Medulla oblongata (tissue), 1 donor: ENCODE measurements around the gene HSPBP1.

Source experiments
- DNase-seq: peaks from one replicate; pipeline ENCODE4 v3.0.0-alpha.2; 2015; ENCODE audit errors: extremely low spot score

Gene HSPBP1

DNA sequence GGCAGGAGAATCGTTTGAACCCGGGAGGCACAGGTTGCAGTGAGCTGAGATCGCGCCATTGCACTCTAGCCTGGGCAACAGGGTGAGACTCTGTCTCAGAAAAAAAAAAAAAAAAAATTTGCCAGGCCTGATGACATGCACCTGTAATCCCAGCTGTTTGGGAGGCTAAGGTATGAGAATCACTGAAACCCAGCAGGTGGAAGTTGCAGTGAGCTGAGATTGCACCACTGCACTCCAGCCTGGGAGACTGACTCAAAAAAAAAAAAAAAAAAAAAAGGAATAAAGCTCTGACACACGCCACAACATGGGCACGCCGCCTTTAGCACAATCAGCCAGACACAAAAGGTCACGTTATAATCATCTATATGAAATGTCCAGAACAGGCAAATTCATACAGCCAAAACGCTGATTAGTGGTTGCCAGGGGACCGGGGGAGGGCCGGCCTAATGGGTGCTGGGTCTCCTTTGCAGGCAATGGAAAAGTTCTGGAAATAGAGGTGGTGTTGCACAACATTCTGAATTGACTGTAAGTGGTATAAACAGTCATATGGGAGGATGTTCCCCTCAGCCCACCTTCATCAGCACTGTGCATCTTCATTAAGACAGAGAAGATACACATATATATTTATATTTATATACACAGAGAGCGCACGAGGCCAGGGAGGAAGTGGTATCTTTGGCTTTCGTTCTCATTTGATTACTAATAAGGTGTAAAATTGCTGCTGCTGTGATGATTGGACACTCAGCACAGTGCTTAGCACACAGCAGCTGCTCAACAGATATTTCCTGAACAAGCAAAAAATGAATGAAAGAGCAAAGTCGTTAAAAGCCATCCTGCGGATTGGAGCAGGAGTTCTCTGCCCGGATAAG is 3.8 kb downstream of the HSPBP1 start:
- DNase-seq = no peak

DNA sequence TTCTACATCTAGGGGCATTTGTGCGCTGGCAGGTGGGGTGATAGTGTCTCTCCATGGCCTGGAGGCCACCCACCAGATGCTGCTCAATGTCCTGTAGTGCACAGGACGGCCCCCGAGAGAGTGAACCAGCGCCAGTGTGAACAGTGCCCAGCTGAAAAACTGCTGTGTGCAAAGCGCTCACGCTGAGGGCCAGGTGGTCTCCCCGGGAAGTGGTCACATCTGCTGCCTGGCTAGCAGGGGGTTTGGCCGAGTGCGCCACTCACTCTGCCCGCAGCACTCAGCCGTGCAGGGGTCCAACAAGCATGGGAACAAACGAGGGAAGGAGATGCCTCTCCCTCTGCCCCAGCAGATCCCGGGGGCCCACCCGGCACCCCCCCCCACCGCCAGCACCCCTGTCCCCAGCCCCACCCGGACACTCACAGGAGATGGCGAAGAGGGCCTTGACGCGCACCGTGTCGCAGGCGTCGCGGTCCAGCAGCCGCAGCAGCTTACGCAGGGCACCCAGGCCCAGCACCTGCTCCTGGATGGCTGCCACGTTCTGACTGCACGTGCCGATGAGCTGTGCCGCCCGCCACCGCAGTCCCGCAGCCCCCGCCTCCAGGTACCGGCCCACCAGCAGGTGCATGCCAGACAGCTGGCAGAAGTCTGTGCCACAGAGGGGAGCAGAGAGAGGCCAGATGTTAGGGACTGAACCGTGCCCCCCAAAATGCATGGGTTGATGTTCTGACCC is 5.8 kb downstream of the HSPBP1 start:
- no peak for DNase-seq

DNA sequence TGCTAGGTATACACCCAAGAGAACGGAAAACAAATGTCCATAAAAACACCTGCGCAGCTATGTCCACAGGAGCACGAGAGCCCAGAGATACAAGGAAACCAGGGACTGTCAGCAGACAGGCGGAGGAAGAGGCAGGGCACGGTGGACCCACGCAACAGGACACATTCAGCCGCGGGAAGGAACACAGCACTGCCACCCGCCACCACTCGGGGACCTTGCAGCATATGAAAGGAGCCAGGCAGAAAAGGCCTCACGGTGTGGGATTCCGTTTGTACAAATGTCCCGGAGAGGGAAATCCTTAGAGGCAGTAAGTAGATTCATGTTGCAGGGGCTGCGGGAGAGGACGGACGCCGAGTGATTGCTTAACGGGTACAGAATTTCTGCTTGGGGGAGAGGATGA is 7.8 kb downstream of the HSPBP1 start:
- no peak for DNase-seq

DNA sequence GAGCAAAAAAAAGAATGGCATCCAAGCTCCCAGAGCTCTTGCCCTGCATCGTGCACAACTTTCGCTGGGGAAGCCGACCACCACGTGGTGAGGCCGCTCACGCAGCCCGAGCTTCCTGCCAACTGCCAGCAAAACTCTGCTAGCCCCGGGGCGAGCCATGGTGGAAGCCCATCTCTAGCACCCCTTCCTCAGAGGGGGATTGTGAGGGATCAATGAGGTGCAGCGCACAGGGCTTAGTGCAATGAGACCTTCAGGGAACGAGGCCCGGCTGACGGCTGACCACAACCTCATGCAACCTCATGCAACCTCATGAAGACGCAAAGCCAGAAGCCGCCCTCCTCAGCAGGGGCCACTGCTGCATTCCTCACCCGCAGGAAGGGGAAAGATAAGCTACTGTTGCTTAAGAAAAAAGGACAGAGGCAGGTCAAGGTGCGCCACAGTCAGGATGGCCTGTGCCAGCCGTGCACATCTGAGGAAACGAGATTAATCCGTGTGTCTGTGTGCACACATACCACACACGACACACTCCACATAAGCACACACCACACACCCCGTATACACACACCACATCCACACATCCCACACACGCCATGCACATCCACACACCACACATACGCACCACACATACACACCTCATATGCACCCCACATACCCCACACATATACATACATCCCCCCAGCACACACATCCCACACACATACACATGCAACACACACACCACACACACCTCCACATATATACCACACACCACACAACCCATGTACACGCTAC is 9.6 kb downstream of the HSPBP1 start:
- DNase-seq = no peak

DNA sequence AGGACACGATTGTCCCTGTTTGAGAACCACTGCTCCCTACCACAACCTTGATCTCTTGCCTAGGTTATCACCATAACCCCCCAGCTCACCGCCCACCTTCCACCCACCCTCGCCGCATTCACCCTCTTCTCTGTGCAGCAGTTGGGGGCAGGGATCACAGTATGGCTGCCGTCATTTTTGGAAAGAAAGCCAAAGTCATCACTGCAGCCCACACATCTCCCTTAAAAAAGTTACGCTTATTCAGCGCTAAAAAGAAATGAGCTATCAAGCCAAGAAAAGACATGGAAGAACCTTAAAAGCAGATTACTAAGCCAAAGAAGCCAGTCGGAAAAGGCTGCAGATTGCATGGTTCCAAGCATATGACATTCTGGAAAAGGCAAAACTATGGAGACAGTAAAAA is 10.6 kb downstream of the HSPBP1 start:
- no peak for DNase-seq

DNA sequence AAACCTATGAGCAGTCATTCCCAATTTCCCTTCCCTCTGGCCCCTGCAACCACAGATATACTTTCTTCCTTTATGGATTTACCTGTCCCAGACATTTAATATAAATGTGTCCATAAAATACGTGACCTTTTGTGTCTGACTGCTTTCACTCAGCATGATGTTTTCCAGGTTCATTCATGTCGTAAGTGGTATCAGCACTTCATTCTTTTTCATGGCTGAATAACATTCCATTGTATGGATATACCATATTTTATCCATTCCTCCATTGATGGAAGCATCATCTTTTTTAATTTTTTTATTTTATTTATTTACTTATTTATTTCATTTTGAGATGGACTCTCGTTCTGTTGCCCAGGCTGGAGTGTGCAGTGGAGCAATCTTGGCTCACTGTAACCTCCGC is 13.1 kb downstream of the HSPBP1 start:
- no peak for DNase-seq

DNA sequence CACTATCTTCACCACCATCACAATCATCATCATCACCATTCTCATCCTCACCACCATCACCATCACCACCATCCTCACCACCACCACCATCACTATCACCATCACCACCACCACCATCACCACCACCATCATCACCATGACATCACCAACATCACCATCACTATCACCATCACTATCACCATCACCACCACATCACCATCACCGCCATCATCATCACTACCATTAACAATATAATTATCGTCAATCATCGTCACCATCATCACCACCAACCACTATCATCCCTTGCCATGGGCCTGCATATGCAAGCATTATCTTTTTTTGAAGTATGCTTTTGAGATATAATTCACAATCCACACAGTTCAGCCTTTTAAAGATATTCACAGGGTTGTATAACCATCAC is 13.5 kb downstream of the HSPBP1 start:
- no peak for DNase-seq

DNA sequence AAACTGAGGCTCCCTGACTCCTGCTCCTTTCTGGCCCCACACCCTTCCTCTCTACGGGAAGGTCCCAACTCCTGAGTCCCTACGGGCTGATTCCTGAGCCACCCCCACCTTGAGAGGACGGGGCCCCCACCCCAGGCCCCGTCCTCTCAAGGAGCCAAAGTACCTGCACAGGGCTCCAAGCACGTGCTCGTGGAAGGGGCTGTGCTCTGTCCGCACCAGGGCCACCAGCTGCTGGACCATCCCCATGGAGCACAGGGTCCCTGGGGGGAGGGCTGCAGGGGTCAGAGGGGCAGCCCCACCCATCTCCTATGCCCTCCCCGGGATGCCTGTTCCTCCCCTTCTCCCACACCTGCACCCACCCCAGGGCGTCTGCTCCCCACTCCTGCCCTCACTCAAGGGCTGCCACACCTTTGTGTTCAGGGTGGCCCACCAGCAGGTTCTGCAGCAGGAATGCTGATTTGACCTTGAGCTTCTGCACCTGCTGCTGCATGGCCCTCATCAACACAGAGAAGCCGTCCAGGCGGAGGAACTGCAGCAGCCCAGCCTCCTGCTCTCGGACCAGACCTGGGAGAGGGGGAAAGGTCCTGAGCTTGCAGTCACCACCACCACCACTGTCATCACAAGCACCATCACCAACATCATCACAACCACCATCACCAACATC is 14.1 kb downstream of the HSPBP1 start:
- no peak for DNase-seq

DNA sequence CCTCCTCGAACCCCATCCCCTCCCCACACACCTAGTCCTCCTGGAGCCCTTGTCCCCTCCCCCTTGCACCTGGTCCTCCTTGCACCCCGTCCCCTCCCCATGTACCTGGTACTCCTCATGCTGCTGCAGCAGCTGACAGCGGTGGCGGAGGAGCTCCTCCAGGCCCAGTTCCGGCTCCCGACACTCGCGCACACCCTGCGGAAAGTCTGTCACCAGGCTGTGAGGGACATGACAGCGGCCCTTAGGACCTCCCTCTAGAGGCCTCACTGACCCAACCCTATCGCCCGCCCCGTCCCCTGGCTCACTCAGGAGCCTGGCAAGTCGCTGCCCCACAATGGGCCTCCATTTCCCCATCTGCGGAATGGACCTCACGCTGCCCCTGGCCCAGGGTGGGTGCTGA is 14.7 kb downstream of the HSPBP1 start:
- no peak for DNase-seq

DNA sequence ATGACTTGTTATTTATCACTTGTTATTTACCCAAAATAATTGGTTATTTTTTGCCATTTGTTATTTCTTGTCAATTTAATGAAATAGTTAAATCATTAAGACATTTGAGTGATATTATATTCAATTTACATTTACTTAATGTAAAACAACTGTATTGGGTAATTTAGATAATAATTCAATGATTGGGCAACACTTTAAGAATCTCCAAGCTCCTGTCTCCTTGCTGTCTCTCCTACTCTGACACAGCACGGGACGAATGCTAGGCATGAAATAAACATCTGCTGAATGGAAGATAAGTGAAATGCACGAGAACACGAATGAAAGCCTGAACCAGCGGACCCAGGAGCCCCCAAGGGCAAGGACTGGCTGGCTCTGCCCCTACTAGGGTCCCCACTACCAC is 15.4 kb downstream of the HSPBP1 start:
- no peak for DNase-seq

DNA sequence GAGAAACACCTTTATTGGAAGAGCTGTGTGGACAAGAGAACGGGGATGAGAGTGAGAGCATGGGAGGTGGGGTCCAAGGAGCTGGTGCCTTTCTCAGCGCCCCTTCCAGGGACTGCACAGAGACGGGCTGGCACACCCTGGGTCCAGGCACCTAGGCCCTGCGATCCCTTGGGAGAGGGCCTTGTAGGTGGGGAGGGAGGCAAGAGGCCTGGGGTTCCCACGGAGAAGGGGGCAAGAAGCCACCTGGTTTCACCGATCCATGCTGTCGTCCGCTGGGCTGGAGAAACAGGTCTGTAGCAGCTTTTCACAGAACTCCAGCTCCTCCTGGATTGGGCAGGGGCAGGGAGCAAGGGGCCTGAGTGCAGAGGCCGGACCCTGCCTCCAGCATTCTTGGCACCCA is 17.6 kb downstream of the HSPBP1 start:
- DNase-seq = no peak

DNA sequence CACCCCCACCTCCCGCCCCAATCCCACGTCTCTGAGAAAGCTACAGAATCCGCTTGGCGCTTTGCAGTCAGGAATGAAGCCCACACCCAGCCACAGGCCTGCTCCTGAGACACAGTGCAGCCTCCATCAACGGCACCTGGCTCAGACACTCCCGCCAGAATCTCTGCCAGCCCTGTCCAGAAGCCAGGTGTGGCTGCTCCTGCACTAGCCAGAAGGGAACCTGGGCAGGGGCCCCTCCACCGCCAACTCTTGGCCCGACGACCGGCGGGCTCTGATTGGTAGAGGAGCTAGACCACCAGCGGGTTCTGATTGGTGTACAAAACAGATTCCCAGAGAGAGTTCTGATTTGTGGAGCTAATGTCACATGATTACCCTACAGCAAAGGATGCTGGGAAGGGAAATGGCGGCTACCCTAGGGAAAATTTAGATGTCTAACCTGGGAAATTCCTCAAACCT is 18.2 kb downstream of the HSPBP1 start:
- DNase-seq = no peak

DNA sequence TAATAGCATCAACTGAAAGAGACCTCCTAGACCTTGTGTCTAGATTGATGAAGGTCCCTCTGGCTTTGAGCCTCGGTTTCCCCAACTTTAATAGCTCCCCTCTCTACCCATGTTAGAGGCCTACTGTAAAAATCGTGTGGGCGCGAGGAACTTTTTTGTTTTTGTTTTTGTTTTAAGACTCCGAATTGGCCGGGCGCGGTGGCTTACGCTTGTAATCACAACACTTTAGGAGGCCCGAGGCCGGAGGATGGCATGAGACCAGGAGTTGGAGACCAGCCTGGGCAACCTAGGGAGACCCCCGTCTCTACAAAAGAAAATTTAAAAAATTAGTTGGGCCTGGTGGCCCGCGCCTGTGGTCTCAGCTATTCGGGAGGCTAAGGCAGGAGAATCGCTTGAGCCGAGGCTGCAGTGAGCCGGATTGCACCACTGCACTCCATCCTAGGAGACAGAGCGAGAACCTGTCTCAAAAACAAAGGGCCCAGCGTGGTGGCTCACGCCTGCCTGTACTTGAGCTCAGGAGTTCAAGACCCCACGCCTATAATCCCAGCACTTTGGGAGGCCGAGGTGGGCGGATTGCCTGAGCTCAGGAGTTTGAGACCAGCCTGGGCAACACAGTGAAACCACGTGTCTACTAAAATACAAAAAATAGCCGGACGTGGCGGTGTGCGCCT is 20.2 kb downstream of the HSPBP1 start:
- no peak for DNase-seq

DNA sequence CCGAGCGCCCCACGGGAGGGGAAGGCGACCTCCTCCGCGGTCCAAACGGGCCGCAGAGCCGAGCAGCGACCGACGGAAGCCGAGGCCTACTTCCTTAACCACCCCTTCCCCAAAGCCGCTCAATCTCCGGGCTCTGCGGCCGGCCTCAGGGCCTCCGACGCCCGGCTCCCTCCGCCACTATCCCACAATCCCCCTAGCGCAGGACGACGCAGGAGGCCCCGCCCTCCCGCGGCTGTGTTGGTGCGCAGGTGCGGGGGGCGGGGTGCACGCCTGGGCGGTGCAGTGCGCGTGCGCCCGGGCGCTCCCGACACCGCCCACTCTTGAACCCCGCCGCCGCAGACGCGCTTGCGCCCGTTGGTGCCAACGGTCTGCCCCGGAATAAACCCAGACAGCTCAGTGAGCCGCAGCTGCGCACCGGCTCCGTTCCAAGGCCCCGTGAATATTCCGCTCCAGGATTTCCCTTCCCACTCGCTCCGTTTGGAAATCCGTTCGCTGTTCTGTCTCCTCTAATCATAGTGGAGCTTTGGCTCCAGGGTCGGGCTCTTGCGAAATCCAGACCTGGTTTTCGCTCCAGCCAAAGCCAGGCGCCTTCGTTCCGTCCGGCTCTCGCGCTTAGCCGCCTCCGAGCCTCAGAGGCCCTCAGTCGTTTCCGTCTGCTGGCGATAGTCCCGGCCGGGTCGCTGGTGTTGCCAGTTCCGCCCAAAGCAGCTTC is 20.9 kb downstream of the HSPBP1 start, which contains the start of gene PPP6R1:
TSS of gene PPP6R1 (minus strand) at position 190 of the 712 bp plus-strand sequence. CDS start 11,914 bp downstream, outside the sequence.
- peak; percentile 99 for DNase-seq

DNA sequence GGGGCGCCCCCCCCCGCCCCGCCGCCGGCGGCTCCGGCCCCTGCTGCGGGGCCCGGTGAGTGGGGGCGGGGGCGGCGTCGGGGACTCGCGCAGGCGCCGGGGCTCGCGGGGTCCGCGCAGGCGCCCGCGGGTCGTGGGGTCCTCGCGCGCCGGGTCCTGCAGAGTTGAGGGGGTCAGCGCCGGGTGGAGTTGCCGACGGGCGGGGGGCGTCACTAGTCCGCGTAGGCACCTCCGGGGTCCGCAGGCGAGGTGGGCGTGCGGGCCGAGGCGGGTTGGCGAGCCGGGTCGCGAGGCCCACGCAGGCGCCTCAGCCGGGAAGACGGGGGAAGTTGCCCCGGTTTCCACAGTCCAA is 21.5 kb downstream of the HSPBP1 start:
- no peak for DNase-seq

DNA sequence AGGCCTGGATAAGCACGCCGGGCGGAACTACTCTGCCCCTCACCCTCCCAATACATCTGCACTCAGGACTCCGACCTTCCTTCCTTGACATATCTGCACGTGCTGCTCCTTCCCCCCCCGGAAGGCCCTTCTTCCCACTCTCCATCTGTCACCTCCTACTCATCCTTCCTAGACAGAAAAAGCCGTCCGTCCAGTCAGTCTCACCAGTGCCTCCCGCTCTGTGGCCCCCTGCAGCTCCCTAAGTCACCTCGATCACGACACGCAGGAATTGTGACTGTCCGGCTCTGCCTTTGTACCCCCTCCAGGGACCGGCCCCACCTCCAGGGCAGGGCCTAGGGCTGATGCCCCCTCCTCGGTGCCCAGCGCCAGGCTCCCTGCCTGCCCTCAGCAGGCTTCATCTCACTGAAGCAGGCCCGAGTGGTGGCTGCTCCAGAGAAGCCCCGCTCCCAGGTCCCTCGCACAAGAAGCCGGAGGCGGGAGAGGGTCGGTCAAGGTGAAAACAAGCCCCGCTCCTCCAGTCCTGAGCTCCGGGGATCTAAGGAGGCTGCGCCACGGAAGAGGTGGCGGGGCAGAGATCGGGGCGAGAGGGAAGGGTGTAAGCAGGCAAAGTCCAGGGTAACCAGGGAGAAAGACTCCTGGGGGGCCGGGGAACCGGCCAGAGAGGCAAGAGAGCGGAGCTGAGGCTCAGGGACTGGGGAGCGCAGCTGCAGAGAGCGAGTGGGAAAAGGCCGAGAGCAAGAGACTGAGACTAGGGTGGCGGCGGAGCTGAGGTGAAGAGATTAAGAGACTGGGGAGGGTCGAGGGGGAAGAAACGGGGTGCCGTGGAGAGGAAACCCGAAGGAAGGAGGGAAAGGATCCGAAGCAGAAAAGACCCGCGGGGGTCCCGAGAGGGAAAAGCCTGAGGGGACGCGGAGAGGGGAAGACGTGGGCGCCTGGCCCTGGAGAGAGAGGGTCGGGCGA is 22.2 kb downstream of the HSPBP1 start:
- DNase-seq = peak; percentile 2

DNA sequence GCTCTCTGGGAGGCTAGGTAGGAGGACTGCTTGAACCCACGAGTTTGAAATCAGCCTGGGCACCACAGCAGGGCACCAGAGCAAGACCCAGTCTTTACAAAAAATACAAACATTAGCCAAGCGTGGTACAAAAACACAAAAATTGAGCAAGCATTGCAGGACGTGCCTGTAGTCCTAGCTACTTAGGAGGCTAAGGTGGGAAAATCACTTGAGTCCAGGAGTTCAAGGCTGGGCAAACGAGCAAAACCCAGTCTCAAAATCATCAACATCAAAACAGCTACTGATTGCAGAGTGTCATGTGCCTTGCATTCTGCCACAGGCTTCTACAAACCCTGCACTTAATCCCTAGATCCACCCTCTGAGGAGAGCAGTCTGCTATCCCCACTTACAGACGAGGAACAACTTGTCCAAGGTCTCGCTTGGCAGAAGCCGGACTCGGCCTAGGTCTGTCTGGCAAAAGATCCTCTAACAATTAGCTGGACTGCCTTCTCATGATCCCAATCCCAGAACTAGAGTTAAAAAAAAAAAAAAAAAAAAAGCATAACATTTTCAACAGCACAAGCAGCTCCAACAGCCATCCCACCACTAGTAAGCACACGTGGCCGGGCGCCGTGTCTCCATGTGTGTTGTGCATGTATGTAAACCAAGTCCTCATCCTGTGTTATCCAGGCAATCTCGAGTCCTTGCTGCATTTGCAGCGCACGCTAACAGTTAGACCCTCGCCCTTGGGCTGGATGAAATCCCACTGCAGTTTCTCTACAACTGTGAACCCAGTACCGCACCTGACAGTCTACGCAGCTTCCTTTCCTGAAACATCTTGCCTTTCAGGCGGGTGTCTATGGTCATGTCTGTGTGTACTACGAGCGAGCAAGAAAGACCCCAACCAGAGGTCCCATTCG is 23.1 kb downstream of the HSPBP1 start:
- DNase-seq = peak; percentile 2
